Measurements from ENCODE around the gene HPSE. TPM values are rescaled to one million over a fixed set of nuclear protein-coding genes. Genes with fewer than 3 reads are reported as not detected.

HPSE gene
- total RNA-seq, 1 experiment from 2014 or later, result 12.6 TPM

DNA sequence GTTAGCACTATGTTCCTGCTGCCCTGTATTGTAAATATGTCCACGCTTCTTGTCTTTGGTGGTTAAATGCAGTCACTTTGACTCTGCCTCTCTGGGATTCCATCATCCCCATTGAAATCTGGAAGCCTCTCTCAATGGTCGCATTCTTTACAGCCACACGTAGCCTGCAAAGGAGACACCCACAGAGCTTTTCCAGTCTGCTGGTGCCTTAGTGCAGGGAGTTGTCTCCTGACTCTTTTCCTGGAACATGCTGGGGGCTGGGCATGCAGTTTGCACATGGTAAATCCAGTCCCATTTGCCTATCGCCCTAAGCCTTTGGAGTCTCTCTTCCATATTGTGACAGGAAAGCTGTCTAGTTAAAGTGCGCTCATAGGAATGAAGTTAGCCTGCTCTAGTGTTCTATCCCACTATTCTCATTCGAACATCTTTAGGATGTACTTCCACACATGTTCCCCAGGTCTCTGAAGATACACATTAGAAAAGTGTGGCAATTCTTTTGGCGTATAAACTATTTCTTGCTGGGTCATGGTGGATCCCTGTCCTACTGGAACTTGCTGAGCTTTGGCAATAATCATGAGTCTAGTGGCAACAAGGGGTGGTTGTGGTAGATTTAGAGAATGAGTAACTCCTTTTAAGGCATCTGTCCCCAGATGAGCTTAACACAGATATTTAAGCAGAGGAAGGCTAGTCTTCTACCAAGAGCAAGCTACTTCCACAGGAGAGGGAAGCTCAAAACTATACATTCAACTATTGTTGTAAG is 83.8 kb downstream of the HPSE start:
- Histone ChIP-seq H3K27me3 (ENCODE audit: insufficient read depth, low read length) (no peaks in the 10 kb centered on the region), H3K4me3 (replicated peaks in 1 of 2; ENCODE audit: low read depth in 1 of 2, low read length in 2 of 2) (no peak overlapping the region), H4K20me1 (ENCODE audit: insufficient read depth) (no peaks in the 10 kb centered on the region), H2AFZ (ENCODE audit: low read depth, low read length, poor library complexity, severe bottlenecking) (no peak overlapping the region), H3K9me3 (ENCODE audit: control insufficient read depth in 1 of 2, insufficient read depth in 1 of 2, low read depth in 1 of 2, low read length in 2 of 2) (no peaks in the 10 kb centered on the region), H3K79me2 (ENCODE audit: insufficient read depth, low read length) (no peaks in the 10 kb centered on the region), H3K36me3 (ENCODE audit: control insufficient read depth in 1 of 2, insufficient read depth in 2 of 2, low read length in 2 of 2) (no peaks in the 10 kb centered on the region), H3K4me2 (ENCODE audit: low read length) (no peak overlapping the region), H3K27ac (ENCODE audit: low read depth, low read length) (no peak overlapping the region), H3K9me2 (ENCODE audit: insufficient read depth) (no peaks in the 10 kb centered on the region), H3K9ac (ENCODE audit: low read length) (no peak overlapping the region), H3K4me1 (ENCODE audit: control insufficient read depth in 1 of 2, insufficient read depth in 2 of 2, low read length in 2 of 2) (peaks cover 26 to 58% of the 10 kb centered on the region in 2 experiments)
- intact Hi-C loops (cut with micrococcal nuclease), result no loop called here
- BruUV-seq (replicated peaks), result no TSS peak
- RAD21 ChIA-PET (ENCODE audit: low non-redundant PET in 1 of 2, low total read pairs in 2 of 2, uncharacterized antibody in 2 of 2, unreplicated experiment in 2 of 2), result interaction anchor here in 1 of 2 experiments (0.8 kb wide), 1 partner anchor 216 kb away, joined by 3 read pairs; the partner anchor contains the start of gene COPS4
- POLR2A ChIA-PET, result no interaction called here
- CTCF ChIA-PET, result interaction anchor here (0.6 to 1.1 kb wide), 2 partner anchors 141 to 177 kb away, joined by 3 read pairs; no protein-coding TSS in a partner anchor
- DNase-seq (ENCODE audit: low read depth, low spot score), result no peak
- ATAC-seq, result no peak
- TF ChIP-seq POLR2A (IDR thresholded peaks at IDR 0.05; ENCODE audit: borderline replicate concordance, extremely low read depth, insufficient read depth, insufficient read length), result no peak
- no peak for TF ChIP-seq EZH2phosphoT487 (IDR thresholded peaks at IDR 0.05; ENCODE audit: borderline replicate concordance)
- TF ChIP-seq TCF7L2 (IDR thresholded peaks at IDR 0.05; ENCODE audit: borderline replicate concordance, extremely low read depth, insufficient read depth, insufficient read length), result no peak
- no peak for TF ChIP-seq ZNF274 (IDR thresholded peaks at IDR 0.05; ENCODE audit: low read depth, low read length)
- TF ChIP-seq, protein P1, sequence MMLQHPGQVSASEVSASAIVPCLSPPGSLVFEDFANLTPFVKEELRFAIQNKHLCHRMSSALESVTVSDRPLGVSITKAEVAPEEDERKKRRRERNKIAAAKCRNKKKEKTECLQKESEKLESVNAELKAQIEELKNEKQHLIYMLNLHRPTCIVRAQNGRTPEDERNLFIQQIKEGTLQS (IDR thresholded peaks at IDR 0.05), result no peak
- no peak for TF ChIP-seq YY1 (IDR thresholded peaks at IDR 0.05; ENCODE audit: extremely low read depth, insufficient replicate concordance, low read depth, low read length)
- TF ChIP-seq EGR1 (IDR thresholded peaks at IDR 0.05; ENCODE audit: low read depth), result no peak
- no peak for TF ChIP-seq POLR2AphosphoS5 (IDR thresholded peaks at IDR 0.05; ENCODE audit: low read depth, low read length)
- no peak for TF ChIP-seq CEBPB (IDR thresholded peaks at IDR 0.05; ENCODE audit: low read depth)
- TF ChIP-seq JUND (IDR thresholded peaks at IDR 0.05), result no peak
- TF ChIP-seq SRF (IDR thresholded peaks at IDR 0.05; ENCODE audit: low read depth), result no peak
- TF ChIP-seq FOSL1 (IDR thresholded peaks at IDR 0.05; ENCODE audit: low read depth), result no peak
- TF ChIP-seq, protein P2, sequence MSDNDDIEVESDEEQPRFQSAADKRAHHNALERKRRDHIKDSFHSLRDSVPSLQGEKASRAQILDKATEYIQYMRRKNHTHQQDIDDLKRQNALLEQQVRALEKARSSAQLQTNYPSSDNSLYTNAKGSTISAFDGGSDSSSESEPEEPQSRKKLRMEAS (IDR thresholded peaks at IDR 0.05), result no peak
- TF ChIP-seq, protein P3, sequence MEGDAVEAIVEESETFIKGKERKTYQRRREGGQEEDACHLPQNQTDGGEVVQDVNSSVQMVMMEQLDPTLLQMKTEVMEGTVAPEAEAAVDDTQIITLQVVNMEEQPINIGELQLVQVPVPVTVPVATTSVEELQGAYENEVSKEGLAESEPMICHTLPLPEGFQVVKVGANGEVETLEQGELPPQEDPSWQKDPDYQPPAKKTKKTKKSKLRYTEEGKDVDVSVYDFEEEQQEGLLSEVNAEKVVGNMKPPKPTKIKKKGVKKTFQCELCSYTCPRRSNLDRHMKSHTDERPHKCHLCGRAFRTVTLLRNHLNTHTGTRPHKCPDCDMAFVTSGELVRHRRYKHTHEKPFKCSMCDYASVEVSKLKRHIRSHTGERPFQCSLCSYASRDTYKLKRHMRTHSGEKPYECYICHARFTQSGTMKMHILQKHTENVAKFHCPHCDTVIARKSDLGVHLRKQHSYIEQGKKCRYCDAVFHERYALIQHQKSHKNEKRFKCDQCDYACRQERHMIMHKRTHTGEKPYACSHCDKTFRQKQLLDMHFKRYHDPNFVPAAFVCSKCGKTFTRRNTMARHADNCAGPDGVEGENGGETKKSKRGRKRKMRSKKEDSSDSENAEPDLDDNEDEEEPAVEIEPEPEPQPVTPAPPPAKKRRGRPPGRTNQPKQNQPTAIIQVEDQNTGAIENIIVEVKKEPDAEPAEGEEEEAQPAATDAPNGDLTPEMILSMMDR (IDR thresholded peaks at IDR 0.05 in 2 of 3, conservative IDR thresholded peaks at IDR 0.05 in 1 of 3; ENCODE audit: borderline replicate concordance in 1 of 3, insufficient read depth in 1 of 3, low read depth in 2 of 3, low read length in 2 of 3), result no peak
- no peak for TF ChIP-seq ELF1 (IDR thresholded peaks at IDR 0.05; ENCODE audit: borderline replicate concordance, low read depth)
- no peak for TF ChIP-seq EZH2 (IDR thresholded peaks at IDR 0.05)
